KBM-7 (cell line): ENCODE data around the gene NAALADL2.
A peak's percentile ranks its signal among the peaks of the same experiment; 100 is the strongest.
"Not testable (repeated sequence)": the region's sequence is repeated elsewhere in the genome, so short reads cannot be mapped to it uniquely, and the experiment has no call there.

Experiments
- DNase-seq: peaks from one replicate; pipeline ENCODE4 v3.0.0-alpha.2; 2015
- in situ Hi-C: fragments of 300-500 bp; cut with MboI; formaldehyde crosslinking; loops from 2 replicates; pipeline ENCODE4 v1.14.3; 2020; ENCODE audit warnings: low sequenced_read_pairs, low pct_unique_long_range_greater_than_20kb, mixed read lengths

Gene NAALADL2

DNA sequence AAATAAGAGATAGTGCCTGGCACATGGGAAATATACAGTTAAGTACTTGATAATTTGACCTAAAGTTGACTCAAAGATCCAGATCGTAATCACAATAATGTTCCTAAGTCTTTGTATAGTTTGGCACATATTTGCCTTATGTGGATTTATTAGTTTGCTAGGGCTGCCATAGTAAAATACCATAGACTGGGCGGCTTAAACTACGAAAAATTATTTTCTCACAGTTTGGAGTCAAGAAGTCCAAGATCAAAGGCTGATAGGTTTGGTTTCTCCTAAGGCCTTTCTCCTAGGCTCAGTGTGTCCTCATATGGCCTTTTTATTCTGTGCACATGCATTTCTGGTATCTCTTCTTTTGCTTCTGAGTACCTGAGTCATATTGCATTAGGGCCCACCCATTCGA is 453.7 kb downstream of the NAALADL2 start:
- in situ Hi-C loops: no loop called here

DNA sequence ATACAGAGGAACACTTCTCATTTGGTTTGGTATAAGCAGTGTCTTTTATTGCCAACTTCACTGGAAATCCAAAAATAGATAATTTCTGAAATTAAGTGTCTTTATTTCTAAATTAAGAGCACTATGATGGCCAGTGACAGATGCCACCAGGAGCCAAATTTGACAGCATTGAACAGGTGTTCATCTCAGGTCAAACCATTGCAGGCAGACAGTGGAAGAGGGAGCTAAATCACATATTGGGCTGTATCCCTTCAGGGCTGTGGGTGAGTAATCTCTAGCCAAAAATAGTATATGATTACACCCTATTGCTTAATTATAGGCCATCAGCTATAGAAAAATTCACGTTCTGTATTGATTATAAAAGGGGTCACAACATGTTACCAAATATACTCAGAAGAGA is 457.7 kb downstream of the NAALADL2 start:
- no peak for DNase-seq
- in situ Hi-C loops: no loop called here

More for the DNA sequence above, 453.7 kb downstream of the NAALADL2 start:
- DNase-seq: no peak

DNA sequence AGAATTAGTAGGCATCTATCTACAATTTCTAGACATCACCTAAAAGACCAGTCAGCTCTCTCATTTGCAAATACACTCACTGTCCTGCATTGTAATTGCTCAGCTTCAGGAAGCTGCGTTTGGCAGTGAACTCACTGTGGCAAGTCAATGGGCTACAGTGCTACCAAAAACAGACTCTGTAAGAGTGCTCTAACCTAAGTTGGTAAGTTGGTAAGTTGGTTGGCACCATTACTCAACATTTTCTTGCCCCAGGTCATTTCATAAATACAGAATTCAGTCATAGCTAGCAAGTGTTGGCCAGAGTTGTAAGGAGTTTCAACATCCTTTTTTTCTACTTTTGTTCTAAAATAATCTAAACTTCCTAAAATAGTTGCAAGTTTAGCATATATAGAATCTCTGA is 466.3 kb downstream of the NAALADL2 start:
- in situ Hi-C loops: no loop called here
- DNase-seq: no peak

DNA sequence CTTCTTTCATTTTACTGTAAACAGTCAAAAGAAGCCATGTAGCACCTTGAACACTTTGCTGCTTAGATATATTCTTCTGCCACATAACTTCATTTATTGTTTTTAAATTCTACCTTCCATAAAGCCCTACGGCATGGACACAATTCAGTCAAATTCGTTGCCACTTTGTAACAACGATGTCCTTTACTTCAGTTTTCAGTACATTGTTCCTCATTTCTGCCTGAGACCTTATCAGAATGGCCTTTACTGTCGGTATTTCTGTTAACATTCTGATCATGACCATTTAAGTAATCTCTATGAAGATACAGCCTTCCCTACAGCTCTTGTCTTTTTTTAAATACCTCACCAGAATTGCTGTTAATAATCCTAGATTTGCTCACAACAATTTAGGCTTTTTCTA is 466.9 kb downstream of the NAALADL2 start:
- no peak for DNase-seq
- in situ Hi-C loops: no loop called here

DNA sequence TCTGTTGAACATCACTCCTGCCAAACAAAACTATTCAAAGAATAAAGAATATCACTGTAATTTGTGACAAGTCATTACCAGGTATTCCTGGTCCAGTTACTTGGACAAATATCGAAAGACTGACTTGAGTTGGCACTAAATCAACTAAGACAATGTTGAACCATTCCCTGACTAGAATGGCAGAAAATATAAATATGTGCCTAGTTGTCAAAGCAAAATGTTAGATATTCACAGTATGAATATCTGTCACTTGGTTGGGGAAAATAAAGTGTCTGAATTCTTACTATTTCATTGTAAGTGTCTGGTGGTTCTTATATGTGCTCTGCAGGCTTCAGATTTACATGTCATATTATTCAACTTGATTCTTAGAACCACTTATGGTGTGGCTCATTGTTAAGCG is 470.2 kb downstream of the NAALADL2 start:
- no peak for DNase-seq
- in situ Hi-C loops: no loop called here

DNA sequence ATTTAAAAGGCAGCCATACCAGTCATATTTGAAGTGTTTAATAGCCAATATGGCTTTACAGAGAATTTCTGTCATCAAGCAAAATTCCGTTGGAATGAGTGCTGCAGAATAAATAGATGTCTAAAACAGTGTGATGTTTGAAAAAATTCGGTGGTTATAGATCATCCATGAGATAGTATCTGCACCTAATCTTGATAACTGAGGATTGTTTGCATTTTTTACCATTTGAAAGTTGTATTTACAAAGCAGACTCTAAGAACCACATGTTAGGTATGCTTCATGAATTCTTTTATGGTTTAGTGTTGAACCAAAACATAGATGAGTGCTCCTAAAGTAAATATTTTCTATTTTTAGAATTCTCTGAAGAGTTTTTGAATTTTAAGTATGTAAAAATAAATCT is 476.1 kb downstream of the NAALADL2 start:
- no peak for DNase-seq
- in situ Hi-C loops: no loop called here

DNA sequence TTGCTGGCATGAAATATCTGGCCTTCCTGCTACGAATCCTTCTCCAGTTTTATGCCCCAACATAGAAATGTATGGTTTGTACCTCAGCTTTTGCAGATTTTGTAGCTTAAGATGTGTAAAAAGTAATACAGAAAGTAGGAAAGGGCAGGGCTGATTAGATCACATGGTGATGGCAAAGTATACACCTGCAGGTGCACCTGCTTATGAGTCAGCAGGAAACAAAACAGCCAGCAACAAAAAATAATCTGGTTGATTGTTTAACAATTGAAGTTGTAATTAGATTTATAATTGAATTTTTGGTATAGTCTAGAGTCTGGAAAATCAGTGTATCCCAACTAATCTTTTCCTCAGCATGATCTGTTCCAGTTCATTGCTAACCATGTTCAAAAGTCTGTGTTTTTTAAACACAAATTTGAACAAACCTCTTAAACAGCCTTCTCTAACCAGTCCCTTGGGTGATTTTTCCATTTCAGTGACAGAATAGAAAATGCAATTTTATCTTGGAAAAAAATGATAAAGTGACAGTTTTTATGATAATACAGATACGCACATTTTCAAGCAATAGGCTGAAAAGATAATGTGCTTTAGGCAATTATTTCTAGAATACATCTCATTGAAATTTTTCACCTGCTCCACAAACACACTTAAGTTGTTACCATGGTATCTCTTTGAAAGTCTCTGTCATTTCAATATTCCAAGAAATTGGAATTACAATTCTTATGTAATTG is 477.4 kb downstream of the NAALADL2 start:
- DNase-seq: no peak
- in situ Hi-C loops: no loop called here

DNA sequence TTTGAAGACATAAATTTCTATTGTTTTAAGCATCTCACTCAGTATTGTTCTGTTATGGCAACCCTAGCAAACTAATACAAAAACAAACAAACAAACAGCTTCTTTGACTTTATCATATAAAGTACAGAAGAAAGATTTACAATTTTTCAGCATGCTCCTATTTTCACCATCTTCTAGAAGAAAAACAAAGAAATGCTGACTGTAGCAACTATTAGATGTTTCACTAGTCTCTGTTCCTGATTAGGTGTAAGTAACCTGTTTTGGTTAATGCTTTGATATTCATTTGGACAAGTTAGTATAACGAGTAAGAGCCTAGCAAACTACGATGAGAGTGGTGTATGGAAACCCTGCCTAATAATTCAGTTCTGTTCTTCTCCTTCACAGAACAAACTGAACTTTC is 478.5 kb downstream of the NAALADL2 start:
- in situ Hi-C loops: no loop called here
- DNase-seq: no peak

DNA sequence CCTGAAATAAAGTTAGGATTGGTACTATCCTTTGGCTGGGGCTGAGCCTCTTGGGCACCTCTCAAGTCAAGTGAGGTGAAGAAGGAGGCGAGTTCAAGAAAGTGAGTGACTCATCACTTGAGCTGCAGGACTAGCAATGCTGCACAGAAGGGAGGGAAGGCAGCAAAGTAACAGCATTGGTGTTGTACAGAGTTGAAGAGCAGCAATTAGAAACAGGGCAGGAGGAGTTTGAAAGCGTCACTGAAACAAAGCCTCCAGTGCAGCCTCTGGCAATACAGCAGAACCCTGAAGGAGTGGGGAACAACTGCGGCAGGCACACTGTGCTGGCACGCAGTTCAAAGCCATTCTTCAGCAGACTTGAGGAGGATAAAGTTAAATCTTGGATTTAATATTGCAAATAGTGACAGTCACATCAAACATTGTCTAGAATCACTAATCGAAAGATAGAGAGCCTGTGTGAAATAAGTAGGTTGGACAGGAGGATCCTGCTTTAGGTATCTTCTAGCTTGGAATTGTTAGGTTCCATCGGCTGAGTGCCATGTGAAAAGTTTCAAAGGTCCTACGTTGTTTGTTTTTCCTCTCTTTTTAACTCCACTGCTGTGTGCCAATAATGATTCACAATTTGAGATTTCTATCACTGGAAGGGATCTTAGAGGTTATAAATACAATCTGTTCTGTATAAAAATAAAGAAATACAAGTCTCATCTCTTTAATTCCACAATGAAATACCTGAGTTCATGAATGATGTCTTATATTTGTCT is 479.8 kb downstream of the NAALADL2 start:
- DNase-seq: no peak
- in situ Hi-C loops: no loop called here

DNA sequence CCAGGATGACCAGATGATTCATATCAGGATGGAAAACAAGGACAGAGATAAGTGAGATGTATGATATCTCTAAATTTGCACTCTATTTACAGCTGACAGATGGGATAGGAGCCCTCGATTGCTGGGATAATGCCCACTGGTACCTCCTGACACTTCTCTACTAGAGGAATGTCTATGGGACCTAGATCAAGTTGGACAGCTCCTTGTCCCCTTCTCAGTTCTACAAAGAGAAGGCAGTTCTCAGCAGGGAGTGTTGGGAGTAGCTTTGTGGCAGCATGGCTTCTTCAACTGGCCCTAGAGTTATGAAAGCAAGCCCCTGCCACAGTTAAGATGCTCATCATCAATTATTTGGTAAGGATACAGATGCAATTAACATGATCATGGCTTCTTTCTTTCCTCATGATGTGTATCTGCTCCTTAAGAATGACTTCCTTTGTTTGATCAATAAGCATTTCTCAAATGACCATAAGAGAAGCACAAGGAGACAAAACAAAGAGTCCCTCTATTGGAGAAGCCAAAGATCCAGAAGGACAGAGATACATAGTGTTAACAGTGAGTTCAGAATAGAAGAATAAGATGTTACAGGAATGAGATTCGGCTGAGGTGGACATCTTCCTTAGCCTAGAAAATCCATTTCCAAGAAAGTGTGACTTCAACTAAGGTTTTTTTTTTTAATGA is 481.3 kb downstream of the NAALADL2 start:
- DNase-seq: no peak
- in situ Hi-C loops: no loop called here

DNA sequence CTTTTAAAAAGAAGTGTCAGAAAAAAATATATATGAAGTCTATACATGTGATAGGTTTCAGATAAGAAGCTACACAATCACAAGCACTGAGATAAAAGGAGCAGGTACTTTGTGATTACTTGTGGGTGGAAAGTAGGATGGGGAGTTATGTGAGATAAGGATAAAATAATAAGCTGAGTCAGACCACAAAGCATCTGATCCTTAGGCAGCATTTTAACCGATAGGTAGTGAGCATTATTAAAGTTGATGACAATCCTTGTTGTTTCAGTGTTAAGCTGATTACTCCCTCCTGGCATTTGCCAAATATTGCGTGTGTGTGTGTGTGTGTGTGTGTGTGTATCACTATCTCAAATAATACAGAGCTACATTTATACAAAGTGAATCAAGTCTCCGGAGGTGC is 483.1 kb downstream of the NAALADL2 start:
- DNase-seq: no peak
- in situ Hi-C loops: no loop called here

DNA sequence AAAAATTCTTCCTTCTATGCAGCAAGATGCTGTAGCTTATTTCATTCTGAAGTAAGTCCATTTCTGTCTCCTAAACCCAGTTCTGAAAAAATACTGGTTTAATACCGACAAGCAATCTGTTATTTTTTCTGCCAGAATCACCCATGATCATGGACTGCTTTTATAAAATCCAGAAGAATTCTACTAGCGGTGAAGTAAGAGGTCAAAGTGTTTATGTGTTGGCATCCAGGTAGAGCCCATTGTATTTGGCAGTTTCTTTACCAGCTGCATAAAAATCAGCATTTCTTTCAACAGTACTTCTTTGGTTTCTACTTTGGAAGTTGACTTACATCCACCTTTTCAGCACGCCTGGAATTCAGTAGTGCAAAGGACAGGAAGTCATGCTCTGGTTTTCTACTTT is 484.8 kb downstream of the NAALADL2 start:
- in situ Hi-C loops: no loop called here
- no peak for DNase-seq

DNA sequence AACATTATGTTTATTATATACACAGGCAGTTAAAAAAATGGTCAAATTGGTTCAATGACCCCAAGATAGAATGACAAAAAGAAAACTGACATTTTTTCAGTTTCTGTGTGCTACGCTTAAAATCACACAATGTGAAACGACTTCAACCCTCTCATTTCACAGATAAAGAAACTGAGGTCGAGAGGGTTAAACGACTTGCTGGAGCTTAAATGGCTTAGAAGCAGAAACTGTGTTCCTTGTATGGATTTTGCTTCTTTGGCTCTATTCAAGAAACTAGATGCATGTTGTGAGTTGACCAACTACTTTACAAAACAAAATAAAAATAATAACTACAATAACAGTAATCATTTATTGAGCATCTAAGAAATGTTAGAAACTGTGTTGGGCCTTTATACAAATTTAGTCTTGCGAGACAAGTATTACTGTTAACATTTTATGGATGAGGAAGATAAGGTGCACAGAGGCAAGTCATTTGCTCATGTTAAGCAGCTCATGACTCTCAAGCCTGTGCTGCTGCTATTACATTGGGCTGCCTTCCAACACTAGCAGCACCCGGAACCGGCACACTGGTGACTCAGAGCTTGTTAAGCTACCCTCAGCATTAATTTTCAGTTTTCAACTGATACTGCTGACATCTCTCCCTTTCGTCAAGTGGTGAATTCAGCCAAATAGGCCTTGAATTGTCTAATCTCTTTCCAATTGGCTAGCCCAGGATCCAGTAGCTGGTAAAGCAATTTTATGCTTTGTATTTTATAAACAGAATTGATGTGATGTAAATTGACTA is 487.6 kb downstream of the NAALADL2 start:
- DNase-seq: no peak
- in situ Hi-C loops: no loop called here

DNA sequence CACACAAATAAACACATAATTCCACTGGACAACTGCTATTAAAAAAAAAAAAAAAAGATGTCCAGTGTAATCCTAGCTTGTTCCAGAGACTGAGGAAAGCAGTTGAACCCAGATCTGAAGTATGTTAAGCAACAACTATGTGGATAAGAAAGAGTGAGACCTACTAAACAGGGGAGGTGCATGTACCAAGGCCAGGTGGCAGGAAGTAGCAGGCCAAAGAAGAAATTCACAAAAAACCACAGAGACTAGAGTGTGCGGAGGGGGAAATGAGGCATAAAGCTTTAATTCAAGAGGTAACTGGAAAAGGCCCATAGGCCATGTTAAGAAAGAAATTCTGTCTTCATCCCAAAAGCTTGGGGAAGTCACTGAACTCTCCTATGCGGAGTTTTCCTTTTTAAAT is 490.0 kb downstream of the NAALADL2 start:
- in situ Hi-C loops: no loop called here
- peak; percentile 1 for DNase-seq

DNA sequence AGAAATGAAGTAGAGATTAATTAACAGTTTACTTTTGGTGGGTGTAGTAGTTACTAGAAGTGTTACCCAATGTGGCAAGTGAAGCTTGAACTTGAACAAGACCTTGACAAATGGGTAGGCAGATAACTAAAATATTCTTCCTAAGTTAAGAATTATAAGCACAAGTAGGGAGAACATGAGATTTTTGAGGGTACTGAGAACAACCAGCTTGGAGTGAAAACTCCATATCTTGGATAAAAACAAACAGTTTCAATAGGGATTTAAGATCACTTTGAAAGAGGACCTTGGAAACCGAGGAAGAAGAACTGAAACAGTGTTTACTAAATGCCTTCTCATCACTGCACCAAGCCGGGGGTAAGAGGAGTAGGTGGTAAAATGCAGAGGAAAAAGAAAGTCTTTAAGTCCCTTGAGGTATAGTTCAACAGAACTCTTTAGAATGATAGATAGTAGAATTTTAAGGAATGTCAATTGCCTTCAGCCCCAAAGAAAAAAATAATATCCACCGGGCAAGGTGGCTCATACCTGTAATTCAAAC is 496.7 kb downstream of the NAALADL2 start:
- DNase-seq: no peak
- in situ Hi-C loops: no loop called here

DNA sequence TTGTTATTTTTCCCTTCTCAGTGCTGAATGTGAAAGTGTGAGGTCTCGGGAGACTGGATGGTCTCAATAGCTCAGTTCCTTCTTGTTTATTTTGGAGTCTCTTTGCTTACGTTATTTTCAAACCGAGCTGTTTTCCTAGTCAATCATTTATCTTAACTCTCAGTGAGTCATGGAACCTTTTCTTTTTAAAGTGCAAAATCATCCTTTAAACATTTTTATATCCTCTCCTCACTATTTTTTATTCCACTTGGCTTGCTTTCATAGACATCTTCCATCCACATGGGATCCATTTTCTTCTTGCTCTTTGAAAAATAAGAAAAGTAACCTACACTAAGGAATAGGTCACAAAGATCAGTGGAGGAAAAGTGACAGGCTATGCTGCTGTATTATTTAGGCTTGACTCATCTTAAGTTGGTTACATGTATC is 497.8 kb downstream of the NAALADL2 start:
- DNase-seq: no peak
- in situ Hi-C loops: no loop called here

DNA sequence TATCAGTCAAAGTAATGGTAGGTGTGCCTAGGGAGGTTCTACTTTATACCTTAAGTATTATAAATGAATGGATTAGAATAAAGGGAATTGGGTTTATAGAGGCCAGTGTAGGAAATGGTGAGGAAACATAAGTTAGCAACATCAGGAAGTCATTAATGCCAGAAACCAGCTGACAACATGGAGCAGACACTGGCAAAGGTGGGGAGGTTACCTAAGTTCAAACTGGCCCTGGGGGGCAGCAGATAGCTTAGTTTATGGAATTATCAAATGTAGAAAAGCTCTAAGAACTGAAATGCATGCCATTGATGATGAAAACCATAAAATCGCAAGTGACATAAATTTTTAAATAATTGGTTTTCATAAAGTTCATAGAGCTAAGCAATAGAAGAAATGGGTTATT is 498.6 kb downstream of the NAALADL2 start:
- in situ Hi-C loops: no loop called here

DNA sequence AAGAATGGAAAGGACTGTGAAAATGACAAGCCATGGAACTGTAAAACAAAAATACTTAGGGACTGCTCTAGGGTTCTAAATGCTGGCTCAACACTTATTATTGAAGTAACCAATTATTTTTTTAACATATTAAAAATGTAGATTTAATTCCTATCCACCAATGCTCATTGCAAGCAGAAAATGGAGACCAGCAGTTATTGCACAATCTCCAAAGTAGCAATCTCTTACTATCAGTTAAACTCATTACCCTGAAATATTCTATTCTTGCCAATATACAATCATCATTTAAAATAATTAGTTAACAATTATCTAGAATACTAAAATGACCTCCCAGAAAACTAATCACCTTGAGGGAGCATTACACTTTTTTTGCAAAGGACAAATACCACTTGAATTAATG is 499.8 kb downstream of the NAALADL2 start:
- in situ Hi-C loops: no loop called here
- DNase-seq: no peak

More for the DNA sequence above, 498.6 kb downstream of the NAALADL2 start:
- DNase-seq: no peak

DNA sequence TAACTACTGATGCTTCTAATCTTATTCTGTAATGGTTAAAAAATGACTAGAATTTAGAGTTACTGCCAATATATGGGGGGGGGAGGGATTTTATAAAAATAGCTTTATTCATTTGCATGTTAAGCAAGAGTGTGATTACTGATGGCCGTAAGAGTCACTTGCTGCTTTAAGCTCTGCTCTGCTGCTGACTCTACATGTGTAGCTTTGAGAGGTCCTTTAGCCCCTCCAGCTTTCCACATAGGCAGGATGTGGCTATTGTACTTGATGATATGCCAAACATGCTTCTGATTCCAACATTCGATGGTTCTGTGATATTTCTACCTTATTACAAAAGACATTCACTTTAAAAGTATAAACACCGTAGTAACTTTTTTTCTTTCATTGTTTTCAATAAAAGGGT is 511.3 kb downstream of the NAALADL2 start:
- in situ Hi-C loops, DNase-seq: not testable (repeated sequence)
